HG03469 (cell line): ENCODE measurements around the gene PBOV1.

Source experiments
- ATAC-seq: cut with Tn5 transposase; IDR thresholded peaks from one replicate; pipeline ENCODE4 v1.9.1; 2021; ENCODE audit warnings: mild to moderate bottlenecking, moderate library complexity, moderate number of reproducible peaks; ENCODE audit not compliant: unreplicated experiment

PBOV1 gene

DNA sequence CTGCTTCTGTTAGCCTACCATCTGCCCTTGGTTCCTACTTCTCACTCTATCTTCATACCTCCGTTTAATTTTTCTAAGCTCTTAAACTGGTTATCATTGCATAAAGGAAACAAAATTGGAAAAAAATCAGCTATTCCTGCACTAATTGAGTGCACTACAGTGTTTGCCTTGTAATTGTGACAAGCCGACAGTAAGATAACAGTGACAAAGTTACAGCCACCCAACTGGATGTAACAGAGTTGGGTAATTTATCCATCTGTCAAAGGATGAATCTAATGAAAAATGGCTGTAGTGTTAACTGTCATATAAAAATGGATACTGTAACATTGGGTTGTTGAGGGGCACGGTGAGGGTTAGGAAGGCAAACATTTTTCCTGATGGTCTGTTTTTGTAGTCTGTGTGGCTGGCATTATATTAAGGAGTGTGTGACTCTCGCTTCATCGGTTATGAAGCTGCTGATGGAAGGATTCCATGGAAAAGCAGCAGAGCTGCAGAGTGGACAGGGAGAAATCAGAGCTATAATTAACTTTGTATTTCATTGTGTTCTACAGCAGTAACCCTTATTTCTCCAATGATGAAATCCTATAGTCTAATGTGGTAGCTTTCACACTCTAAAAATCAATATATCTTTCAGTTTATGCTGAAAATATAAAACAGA is 12.7 kb downstream of the PBOV1 start:
- no peak for ATAC-seq

DNA sequence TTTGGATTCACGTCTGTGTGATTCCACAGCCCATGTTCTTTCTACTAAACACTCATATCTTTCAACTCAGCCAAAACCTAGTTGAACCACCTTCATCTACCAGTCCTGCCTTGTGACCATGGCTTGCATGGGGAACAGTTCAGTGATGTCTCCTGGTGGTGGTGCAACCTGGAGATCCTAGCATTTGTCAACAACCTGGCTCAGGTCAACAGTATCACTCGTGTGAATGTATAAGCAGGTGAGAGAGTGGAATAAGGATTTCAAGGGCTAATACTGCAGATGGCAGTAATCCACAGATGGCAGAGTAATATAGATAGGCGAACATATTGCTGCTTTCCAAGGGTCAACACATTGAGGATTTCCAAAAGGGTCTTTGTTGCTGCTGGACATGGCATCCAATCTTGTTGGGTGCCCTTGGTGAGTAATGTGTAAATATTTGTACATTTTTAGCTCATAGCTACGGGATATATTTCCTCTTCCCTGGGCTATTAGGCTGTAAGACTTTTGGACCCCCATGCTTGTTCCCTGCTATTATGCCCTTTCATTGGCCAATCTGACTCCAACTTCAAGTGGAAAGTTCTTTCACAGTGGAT is 13.4 kb downstream of the PBOV1 start:
- ATAC-seq, result no peak

DNA sequence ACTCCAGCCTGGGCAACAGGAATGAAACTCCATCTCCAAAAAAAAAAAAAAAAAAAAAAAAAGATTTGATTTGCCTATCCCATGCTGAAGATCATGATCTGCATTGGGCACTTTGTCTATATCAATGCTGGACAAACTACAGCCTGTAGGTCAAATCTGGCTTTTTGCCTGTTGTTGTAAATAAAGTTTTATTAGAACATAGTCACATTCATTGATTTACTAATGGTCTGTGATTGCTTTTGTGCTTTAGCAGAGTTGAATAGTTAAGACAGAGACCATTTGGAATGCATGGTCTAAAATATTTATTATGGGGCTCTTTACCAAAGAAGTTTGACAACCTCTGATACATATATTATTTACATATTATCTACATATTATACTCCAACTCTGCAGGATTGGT is 14.0 kb downstream of the PBOV1 start:
- no peak for ATAC-seq

DNA sequence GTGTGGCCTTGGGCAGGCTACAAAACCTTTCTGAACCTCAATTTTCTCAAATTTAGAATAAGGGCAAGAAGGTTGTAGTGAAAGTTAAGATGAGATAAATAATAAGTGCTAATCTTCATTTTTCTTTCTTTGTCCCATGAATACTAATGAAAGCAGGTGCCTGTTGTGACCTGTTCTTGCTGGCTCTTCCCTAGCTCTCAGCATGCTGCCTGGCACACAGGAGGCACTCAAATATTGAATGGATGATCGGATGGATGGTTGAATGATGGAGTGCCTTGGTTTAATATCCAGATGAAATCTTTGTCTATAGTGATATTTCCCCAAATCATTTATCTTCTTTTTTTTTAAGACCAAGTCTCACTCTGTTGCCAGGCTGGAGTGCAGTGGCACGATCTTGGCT is 15.0 kb downstream of the PBOV1 start:
- ATAC-seq, result no peak

DNA sequence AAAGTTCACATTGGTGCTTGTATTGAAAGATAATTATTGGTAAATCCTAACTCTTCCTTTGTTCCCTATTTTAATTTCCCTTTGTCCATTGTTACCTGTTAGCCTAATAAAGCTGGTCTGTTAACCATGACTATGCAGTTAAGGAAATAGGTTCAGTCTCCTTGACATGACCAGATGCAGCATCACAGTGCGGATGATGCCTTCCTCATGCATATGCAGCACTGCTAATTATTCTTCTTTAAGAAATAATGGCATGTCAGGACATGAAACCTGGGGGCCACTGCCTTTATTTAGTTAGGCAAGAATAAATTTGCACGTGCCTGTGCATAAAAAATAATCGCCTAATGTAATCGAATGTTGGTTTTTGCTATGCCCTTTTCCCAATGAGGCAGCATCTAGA is 16.5 kb downstream of the PBOV1 start:
- ATAC-seq, result no peak

DNA sequence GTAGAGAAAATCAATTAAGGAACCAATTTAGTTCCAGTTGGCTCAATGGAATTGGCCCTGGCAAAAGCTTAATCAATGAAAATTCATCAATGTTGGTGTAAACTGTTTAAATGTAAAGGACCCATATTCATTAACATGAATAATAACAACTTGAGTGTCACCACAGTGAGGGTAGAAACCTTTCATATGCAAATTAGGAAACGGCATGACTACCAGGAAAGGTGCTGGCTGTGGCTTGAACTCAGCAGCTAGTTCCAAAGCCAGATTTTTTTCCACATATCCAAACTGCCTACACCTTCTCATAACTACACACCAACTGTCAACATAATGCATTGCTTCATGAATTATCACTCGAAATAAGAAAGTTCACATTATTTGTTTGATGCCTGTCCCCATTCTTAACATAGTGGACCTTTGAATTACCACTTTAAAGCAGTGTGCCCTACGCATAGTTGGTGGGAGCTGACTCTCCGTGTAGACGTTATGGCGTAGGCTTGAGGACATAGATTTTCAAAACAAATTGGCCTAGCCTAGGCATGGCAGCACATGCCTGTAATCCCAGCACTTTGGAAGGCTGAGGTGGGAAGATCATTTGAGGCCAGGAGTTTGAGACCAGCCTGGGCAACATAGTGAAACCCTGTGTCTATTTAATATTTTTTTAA is 19.7 kb downstream of the PBOV1 start:
- no peak for ATAC-seq

DNA sequence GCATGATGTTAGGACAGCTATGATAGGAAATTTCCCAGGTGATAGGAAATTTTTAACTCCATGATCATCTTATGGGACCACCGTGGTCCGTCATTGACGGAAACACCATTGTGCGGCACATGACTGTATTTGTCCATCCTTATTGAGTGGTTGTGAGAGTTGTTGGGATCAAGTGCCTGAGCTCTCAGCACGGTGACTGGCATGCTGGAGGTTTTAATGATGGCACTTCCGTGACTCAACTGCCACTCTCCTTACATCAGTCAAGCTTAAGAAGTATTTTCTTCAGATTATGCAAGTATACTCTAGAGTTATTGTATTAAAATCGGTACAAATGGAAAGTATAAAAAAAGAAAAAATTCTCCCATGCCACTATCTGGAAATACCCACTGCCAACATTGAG is 20.7 kb downstream of the PBOV1 start:
- no peak for ATAC-seq

DNA sequence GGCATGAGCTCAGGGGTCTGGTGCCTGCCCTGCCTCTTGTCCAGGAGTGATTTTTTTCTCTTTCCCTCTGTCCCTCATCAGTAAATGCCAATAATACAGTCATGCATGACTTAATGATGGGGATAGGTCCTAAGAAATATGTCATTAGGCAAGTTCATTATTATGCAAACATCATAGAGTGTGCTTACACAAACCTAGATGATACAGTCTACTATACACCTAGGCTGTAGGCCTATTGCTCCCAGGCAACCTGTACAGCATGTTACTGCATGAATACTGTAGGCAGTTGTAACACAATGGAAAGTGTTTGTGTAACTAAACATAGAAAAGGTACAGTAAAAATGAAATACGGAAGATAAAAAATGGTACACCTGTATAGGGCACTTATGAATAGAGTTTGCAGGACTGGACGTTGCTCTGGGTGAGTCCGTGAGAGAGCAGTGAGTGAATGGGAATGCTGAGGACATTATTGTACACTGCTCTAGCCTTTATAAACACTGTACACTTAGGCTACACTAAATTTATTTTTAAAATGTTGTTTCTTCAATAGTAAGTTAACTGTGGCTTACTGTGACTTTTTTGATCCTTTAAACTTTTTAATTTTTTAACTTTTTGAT is 22.1 kb downstream of the PBOV1 start:
- ATAC-seq, result no peak

DNA sequence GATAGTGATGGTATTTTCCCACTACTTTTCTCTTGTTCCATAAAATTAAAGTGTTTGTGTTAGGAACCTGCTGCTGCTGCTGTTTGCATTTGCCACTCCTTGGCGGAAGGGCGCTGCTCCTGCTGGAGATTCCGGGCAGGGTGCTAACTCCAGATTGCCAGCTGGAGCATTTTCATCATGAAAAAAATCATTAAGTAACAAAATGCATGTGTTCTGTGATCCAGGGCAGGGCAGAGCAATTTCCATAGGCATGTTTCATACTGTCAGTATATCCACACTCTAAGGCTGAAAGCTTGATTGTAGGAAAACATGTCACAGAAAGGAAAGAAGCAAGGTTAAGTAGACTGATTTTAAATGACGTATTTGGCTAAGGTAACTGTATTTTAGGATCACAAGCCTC is 24.0 kb downstream of the PBOV1 start:
- no peak for ATAC-seq

DNA sequence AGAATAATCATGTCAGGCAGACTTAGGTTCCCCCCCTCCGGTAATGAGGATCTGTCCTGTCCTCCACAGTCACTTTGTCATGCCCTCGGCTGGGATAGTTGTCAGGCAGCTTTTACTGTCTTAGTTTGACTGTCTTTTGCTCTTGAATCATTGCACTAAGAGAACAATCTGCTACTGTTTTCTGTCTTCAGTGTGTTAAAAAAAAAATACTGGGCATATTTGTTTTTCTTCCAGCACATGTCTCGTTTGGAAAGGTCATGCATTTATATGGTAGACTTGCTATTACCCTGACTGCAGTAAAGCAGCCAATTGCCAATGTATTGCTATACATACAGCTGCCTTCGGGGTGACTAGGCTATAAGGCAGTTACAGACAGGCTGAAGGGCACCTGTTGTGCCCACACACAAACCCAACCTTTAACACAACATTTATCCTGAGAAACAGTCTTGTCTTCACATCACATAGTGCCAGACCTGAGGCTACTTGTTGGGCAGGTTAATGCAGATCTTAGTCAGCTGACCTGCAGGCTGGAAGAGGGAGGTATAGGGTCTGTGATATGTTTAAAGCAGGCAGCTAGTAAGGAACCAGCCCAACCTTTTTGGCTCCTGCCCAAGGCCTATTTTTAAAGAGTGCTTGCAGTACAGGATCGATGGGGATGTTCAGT is 29.9 kb downstream of the PBOV1 start:
- ATAC-seq, result no peak

DNA sequence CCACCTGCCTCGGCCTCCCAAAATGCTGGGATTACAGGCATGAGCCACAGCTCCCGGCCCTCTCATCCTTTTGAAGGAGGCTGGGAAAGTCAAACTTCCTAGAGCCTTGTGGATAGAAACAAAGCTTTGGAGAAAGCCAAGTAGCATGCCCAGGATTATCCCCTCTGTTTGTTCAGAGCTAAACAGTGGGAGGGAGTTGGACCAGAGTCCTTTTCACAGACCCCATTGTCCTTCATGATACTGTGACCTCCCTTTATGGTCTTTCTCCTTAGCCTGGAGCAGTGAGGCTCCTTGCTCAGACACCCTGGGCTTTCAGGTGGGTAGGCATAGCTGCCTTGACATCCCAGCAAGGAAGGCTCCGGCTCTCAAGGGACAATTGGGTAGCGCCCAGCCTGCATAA is 31.1 kb downstream of the PBOV1 start:
- ATAC-seq, result no peak

DNA sequence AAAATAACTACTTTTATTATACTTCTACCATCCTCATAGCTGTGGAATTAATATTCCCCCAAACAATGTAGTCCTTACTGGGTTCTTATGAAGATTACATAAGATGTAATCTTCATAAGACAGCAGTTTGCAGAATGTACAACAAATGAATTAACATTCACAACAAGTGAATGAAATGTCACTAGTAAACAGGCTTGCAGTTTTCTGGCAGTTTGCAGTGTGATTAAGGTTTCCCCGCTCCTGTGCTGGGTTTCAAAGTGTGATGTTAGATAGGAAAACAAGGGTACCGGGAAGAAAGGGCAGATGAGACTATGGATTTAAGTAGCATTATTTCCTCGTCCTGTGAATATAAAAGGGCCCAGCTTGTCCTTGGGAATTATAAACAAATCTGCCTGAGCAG is 34.1 kb downstream of the PBOV1 start:
- ATAC-seq, result no peak

DNA sequence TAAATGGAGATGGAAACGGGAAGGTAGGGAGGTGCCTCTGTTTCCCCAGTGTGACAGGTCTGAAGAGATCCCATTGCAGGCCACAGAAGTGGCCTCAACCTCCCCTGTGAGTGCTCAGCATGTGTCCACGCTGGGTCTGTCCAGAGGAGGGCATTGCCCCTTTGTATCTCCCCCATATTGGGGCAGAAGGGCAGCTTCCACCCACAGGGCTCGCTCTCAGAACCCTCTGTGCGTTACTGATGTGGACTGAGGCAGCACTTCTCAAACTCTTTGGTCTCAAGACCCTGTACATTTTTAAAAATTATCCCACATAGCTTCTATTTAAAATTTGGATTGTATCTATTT is 34.5 kb downstream of the PBOV1 start:
- no peak for ATAC-seq

DNA sequence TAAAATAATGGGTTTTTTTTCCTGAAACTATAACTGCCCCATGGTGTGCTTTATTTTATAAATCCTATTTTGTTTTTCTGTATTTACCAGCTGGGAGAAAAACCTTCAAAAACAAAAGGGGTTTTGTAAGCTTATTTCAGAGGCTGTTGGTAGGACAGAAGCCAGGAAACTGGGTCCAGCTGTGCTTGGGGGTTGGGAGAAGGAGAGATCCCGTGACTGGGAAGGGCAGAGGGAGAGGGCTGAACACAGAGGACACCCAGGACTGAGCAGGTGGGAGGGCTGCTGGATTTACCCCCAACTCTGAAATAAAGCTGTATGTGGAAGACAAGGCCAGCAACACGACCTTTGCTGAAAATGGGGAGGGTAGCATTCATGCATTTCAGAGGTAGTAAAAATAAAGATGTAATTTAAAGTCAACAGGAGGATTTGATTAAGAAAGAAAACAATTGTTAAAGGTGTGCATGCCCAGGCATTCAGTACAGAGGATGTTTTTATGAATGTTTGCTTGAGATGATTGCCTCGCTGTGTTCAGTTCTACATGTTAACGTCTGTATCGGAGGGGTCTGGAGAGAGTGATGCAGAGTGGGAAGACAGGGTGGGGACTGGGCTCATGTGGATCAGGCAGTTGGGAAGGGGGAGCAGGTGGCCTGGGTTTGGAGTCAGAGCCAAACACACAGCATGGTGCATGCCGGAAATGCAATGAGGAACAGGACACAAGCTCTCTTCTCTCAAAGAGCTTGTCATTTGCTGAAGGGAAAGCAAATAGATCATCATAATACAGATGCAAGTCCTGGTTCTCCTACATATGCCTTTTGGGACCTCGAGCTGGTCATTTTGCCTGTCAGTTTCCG is 35.1 kb downstream of the PBOV1 start:
- ATAC-seq, result no peak

DNA sequence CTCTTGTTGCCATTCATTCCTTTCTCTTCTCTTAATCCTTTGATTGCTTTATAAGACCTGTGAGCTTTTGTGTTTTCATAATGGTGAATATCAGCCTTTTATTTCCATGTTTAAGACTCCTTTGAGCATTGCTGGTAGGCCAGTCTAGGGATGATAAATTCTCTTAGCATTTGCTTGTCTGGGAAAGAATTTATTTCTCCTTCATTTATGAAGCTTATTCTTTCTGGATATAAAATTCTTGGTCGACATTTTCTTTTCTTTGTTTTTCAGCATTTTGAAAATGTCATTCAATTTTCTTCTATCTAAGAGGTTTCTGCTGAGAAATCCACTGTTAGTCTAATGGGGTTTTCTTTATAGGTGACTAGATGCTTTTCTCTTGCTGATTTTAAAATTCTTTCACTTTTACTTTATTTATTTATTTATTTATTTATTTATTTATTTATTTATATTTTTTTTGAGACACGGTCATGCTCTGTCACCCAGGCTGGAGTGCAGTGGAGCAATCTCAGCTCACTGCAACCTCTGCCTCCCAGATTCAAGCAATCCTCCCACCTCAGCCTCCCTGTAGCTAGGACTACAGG is 41.5 kb downstream of the PBOV1 start:
- no peak for ATAC-seq

DNA sequence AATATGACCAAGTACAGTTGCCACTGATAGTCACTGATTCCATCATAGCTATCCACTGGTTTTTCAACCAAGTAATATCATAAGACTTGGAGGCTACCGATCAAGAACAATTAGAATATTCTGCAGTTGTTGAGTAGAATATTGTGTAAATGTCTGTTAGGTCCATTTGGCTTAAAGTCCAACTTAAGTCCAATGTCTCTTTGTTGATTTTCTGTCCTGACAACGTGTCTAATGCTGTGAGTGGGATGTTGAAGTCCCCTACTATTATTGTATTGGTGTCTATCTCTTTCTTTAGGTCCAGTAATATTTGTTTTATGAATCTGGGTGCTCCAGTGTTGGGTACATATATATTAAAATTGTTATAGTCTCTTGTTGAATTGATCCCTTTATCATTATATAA is 42.7 kb downstream of the PBOV1 start:
- ATAC-seq, result no peak
